ENCODE data around the gene RHOB. TPM values are rescaled to one million over a fixed set of nuclear protein-coding genes. Genes with fewer than 3 reads are reported as not detected.

RHOB gene
- polyA plus RNA-seq, 1 experiment = 45.5 TPM

DNA sequence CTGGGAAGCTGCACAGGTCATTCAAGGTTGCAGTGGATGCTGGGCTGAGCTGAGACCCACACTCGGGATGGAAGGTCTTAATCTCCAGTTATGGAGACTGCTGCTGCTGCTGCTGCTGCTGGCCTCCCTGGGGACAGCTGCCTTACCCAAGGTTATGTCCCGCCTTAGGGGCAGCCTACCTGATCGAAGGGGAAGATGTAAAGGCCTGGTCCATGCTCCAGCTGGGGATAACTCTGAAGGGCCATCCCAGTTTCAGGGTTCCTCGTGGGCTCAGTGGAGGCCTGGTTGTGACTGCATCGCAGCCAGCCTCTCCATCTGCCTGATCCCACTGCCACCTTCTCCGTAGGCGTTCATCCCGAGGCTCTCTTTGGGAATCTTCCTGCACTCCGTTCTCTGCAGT is 33.0 kb downstream of the RHOB start:
- H3K27ac ChIP-seq (ENCODE audit: low read depth, low read length) = no peak overlapping the region
- CTCF ChIA-PET = interaction anchor here (0.9 kb wide), 1 partner anchor 15 kb away, joined by 3 read pairs; no protein-coding TSS in a partner anchor
- TF ChIP-seq, protein P1, sequence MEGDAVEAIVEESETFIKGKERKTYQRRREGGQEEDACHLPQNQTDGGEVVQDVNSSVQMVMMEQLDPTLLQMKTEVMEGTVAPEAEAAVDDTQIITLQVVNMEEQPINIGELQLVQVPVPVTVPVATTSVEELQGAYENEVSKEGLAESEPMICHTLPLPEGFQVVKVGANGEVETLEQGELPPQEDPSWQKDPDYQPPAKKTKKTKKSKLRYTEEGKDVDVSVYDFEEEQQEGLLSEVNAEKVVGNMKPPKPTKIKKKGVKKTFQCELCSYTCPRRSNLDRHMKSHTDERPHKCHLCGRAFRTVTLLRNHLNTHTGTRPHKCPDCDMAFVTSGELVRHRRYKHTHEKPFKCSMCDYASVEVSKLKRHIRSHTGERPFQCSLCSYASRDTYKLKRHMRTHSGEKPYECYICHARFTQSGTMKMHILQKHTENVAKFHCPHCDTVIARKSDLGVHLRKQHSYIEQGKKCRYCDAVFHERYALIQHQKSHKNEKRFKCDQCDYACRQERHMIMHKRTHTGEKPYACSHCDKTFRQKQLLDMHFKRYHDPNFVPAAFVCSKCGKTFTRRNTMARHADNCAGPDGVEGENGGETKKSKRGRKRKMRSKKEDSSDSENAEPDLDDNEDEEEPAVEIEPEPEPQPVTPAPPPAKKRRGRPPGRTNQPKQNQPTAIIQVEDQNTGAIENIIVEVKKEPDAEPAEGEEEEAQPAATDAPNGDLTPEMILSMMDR (IDR thresholded peaks at IDR 0.05; ENCODE audit: low read depth, low read length) = no peak
- no peak for DNase-seq (ENCODE audit: low read depth, low spot score)
- H3K4me3 ChIP-seq (ENCODE audit: low read depth, low read length) = no peak overlapping the region
- H3K27me3 ChIP-seq (ENCODE audit: control insufficient read depth, insufficient read depth, low read length) = peaks cover 10% of the 10 kb centered on the region
- POLR2A ChIA-PET = interaction anchor here (0.7 to 1.5 kb wide), 3 partner anchors 12 to 33 kb away, joined by 3 to 10 read pairs (median 5); partner anchors contain the start of gene RHOB
- H3K9me3 ChIP-seq (ENCODE audit: control insufficient read depth, insufficient read depth, low read length) = no peaks in the 10 kb centered on the region

DNA sequence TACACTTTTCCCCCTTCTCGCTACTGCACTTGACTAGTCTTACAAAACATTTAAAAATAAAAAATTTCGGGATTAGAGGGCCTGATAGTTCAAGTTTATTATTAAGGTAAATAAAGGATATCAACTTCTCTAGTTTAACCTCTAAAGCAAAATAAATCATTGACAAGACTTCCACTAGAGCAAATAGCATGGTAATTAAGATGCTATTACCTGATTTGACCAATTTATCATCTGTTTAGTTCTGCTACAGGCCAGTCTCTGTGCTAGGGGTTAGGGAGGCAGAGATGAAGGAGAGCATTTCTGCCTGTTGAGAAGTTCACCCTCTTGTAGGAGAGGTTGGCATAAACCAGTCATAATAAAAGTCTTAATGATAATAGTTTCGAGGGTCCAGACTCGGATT is 34.0 kb downstream of the RHOB start:
- CTCF ChIA-PET = no interaction called here
- Histone ChIP-seq H3K9me3 (ENCODE audit: control insufficient read depth, insufficient read depth, low read length) (no peaks in the 10 kb centered on the region), H3K27ac (ENCODE audit: low read depth, low read length) (no peak overlapping the region), H3K27me3 (ENCODE audit: control insufficient read depth, insufficient read depth, low read length) (peaks cover 14% of the 10 kb centered on the region), H3K4me3 (ENCODE audit: low read depth, low read length) (no peak overlapping the region)
- POLR2A ChIA-PET = interaction anchor here (0.7 to 1.2 kb wide), 2 partner anchors 33 to 56 kb away, joined by 3 to 10 read pairs; no protein-coding TSS in a partner anchor
- TF ChIP-seq, protein P1 (IDR thresholded peaks at IDR 0.05; ENCODE audit: low read depth, low read length) = no peak
- no peak for DNase-seq (ENCODE audit: low read depth, low spot score)

DNA sequence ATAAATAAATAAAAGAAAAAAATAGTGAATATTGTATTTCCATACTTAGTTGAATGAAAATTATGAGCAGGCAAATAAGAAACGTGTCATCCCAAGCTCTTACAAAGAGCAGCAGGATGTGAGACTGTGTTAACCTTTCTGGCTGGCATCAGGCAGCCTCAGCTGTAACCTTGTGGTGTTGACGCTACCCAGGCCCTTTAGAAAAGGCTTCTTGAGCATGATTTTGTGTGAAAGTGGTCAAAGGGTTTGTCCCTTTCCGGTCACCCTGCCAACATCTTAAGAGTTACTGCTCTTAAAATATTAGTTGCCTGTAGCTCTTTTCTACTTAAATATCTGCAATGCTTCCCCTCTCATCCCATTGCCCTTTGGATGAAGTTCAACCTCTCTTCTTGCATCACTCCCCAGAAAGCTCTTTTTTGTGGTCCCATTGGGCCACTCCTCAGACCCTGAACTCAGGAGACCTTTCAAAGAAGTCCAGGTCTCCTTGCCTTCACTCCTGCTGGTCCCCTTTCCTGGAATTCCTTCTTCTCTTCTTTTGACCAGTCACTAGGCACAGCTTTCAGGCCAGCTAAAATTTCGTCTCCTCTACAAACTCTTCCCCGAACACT is 35.0 kb downstream of the RHOB start:
- Histone ChIP-seq H3K9me3 (ENCODE audit: control insufficient read depth, insufficient read depth, low read length) (no peaks in the 10 kb centered on the region), H3K27ac (ENCODE audit: low read depth, low read length) (no peak overlapping the region), H3K4me3 (ENCODE audit: low read depth, low read length) (no peak overlapping the region), H3K27me3 (ENCODE audit: control insufficient read depth, insufficient read depth, low read length) (peaks cover 14% of the 10 kb centered on the region)
- POLR2A ChIA-PET = no interaction called here
- CTCF ChIA-PET = interaction anchor here (0.8 kb wide), 1 partner anchor 11 kb away, joined by 3 read pairs; no protein-coding TSS in a partner anchor
- TF ChIP-seq, protein P1 (IDR thresholded peaks at IDR 0.05; ENCODE audit: low read depth, low read length) = no peak
- DNase-seq (ENCODE audit: low read depth, low spot score) = no peak

DNA sequence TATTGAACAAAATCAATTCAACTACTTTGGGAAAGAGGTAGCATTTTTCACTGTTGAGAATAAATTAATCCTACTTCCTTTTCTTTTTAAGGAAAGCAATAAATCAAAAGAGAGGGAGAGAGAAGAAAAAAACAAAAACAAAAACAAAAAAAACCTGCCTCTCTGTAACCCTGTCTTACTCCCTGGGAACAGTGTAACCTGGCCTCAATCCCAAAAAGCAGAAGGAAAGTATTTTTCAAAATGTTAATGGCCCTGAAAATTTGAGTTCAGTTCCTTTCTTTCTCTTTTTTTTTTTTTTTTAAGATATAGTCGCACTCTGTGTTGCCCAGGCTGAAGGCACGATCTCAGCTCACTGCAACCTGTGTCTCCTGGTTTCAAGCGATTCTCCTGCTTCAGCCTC is 35.9 kb downstream of the RHOB start:
- Histone ChIP-seq H3K27ac (ENCODE audit: low read depth, low read length) (no peak overlapping the region), H3K27me3 (ENCODE audit: control insufficient read depth, insufficient read depth, low read length) (peaks cover 15% of the 10 kb centered on the region), H3K9me3 (ENCODE audit: control insufficient read depth, insufficient read depth, low read length) (no peaks in the 10 kb centered on the region), H3K4me3 (ENCODE audit: low read depth, low read length) (no peak overlapping the region)
- DNase-seq (ENCODE audit: low read depth, low spot score) = no peak
- CTCF ChIA-PET = no interaction called here
- TF ChIP-seq, protein P1 (IDR thresholded peaks at IDR 0.05; ENCODE audit: low read depth, low read length) = no peak
- POLR2A ChIA-PET = no interaction called here

DNA sequence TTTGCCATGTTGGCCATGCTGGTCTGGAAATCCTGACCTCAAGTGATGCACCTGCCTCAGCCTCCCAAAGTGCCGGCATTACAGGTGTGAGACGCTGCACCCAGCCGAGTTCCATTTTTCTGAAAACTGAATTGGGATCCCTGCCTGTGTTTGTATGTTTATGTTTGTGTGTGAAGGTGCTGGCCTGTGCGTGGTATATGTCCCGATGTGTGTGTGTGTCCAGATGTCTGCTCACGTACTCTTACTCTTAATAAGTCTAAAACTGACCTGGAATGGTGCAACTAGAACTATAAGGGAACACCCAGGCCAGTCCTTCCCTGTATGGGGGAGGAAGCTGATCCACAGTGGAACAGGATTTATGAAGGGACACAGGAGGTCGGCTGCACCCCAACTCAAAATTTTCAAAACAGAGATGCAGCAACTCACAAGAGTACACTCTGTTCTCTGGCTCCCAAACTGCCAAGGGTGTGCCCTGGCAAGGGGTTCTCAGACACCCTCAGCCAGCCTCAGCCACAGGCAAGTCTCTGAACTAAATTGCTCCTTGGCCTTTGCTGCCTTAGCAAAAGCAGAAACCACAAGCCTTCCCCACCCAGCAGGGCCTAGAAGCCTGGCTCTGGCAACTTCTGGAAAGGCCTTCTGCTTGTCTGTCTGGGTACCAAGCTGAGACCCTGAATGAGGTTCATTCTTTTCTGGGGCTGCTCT is 36.5 kb downstream of the RHOB start:
- no peak for DNase-seq (ENCODE audit: low read depth, low spot score)
- ChIA-PET POLR2A (no interaction called here), CTCF (no interaction called here)
- H3K27me3 ChIP-seq (ENCODE audit: control insufficient read depth, insufficient read depth, low read length) = peaks cover 15% of the 10 kb centered on the region
- H3K27ac ChIP-seq (ENCODE audit: low read depth, low read length) = no peak overlapping the region
- no peak overlapping the region for H3K4me3 ChIP-seq (ENCODE audit: low read depth, low read length)
- no peaks in the 10 kb centered on the region for H3K9me3 ChIP-seq (ENCODE audit: control insufficient read depth, insufficient read depth, low read length)
- TF ChIP-seq, protein P1 (IDR thresholded peaks at IDR 0.05; ENCODE audit: low read depth, low read length) = no peak
